ENCODE results near the gene PPP2R2C. TPM values are rescaled to one million over a fixed set of nuclear protein-coding genes. Genes with fewer than 3 reads are reported as not detected.

Gene PPP2R2C
- total and polyA plus RNA-seq, 2 of the 4 experiments (the other 2 are of a cell fraction) = 0.03 TPM; not detected in 1

DNA sequence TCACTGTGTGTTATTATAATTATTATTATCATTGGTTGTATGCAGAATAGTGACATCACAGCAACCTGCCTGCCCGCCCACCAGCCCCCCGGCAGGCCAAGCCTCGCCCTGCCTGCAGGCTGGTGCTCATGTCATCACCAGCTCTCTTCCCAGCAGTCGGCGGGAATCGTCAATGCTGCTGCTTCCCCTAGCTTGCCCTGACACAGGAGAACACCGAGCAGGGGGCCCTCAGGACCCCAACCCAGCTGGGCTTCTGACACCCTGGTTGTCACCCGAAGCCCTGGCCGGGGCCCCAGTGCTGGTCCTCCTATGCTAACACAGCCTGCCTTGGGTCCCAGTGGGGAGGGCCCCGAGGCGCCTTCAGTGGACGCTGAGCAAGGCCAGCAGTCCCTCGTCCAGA lies 100.6 kb downstream of the PPP2R2C start:
- ChIA-PET POLR2A (ENCODE audit: unreplicated experiment) (no interaction called here), CTCF (no interaction called here)
- no peaks in the 10 kb centered on the region for H3K36me3 ChIP-seq (ENCODE audit: control insufficient read depth, insufficient read depth, low read length)
- no peak overlapping the region for H4K91ac ChIP-seq (ENCODE audit: insufficient read depth, low read depth, low read length)
- dilution Hi-C loops (cut with HindIII; ENCODE audit: low sequenced_read_pairs, unreplicated experiment) (no loop called here), in situ Hi-C loops (cut with MboI; ENCODE audit: low sequenced_read_pairs) (no loop called here), intact Hi-C loops (cut with micrococcal nuclease) (no loop called here)
- no peaks in the 10 kb centered on the region for H4K20me1 ChIP-seq (ENCODE audit: insufficient read depth, low read length)
- H3K4me2 ChIP-seq (ENCODE audit: low read depth, low read length) = no peak overlapping the region
- no peak overlapping the region for H2AFZ ChIP-seq (replicated peaks; ENCODE audit: low read length, poor library complexity)
- DNase-seq = no peak
- H2AK5ac ChIP-seq (ENCODE audit: low read depth, low read length) = no peak overlapping the region
- H3K14ac ChIP-seq (replicated peaks; ENCODE audit: low read depth, low read length) = no peak overlapping the region
- H2BK5ac ChIP-seq (ENCODE audit: low read depth, low read length, poor library complexity, severe bottlenecking) = no peak overlapping the region
- TF ChIP-seq RAD21 (IDR thresholded peaks at IDR 0.05; ENCODE audit: low read length) (no peak), RCOR1 (IDR thresholded peaks at IDR 0.05; ENCODE audit: insufficient replicate concordance, low read length) (no peak), NFE2L2 (IDR thresholded peaks at IDR 0.05; ENCODE audit: low read depth, low read length) (no peak), MAFK (IDR thresholded peaks at IDR 0.05; ENCODE audit: low read depth, low read length) (no peak), CHD1 (IDR thresholded peaks at IDR 0.05; ENCODE audit: low read depth, low read length) (no peak), MAZ (IDR thresholded peaks at IDR 0.05; ENCODE audit: borderline replicate concordance, low read depth, low read length) (no peak), CEBPB (IDR thresholded peaks at IDR 0.05; ENCODE audit: low read depth, low read length) (no peak), MXI1 (IDR thresholded peaks at IDR 0.05; ENCODE audit: borderline replicate concordance, low read depth, low read length) (no peak), FOS (IDR thresholded peaks at IDR 0.05; ENCODE audit: low read depth, low read length) (no peak), RFX5 (IDR thresholded peaks at IDR 0.05; ENCODE audit: low read depth, low read length) (no peak), POLR2A (IDR thresholded peaks at IDR 0.05; ENCODE audit: low read depth, low read length) (no peak), SMC3 (IDR thresholded peaks at IDR 0.05; ENCODE audit: low read depth, low read length) (no peak), BHLHE40 (IDR thresholded peaks at IDR 0.05; ENCODE audit: low read depth, low read length) (no peak)
- TF ChIP-seq, protein P1, sequence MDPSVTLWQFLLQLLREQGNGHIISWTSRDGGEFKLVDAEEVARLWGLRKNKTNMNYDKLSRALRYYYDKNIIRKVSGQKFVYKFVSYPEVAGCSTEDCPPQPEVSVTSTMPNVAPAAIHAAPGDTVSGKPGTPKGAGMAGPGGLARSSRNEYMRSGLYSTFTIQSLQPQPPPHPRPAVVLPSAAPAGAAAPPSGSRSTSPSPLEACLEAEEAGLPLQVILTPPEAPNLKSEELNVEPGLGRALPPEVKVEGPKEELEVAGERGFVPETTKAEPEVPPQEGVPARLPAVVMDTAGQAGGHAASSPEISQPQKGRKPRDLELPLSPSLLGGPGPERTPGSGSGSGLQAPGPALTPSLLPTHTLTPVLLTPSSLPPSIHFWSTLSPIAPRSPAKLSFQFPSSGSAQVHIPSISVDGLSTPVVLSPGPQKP (IDR thresholded peaks at IDR 0.05; ENCODE audit: borderline replicate concordance, low read depth, low read length) = no peak
- TF ChIP-seq, protein P2, sequence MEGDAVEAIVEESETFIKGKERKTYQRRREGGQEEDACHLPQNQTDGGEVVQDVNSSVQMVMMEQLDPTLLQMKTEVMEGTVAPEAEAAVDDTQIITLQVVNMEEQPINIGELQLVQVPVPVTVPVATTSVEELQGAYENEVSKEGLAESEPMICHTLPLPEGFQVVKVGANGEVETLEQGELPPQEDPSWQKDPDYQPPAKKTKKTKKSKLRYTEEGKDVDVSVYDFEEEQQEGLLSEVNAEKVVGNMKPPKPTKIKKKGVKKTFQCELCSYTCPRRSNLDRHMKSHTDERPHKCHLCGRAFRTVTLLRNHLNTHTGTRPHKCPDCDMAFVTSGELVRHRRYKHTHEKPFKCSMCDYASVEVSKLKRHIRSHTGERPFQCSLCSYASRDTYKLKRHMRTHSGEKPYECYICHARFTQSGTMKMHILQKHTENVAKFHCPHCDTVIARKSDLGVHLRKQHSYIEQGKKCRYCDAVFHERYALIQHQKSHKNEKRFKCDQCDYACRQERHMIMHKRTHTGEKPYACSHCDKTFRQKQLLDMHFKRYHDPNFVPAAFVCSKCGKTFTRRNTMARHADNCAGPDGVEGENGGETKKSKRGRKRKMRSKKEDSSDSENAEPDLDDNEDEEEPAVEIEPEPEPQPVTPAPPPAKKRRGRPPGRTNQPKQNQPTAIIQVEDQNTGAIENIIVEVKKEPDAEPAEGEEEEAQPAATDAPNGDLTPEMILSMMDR (conservative IDR thresholded peaks at IDR 0.05; ENCODE audit: low read depth, low read length) = no peak
- TF ChIP-seq, protein P3, sequence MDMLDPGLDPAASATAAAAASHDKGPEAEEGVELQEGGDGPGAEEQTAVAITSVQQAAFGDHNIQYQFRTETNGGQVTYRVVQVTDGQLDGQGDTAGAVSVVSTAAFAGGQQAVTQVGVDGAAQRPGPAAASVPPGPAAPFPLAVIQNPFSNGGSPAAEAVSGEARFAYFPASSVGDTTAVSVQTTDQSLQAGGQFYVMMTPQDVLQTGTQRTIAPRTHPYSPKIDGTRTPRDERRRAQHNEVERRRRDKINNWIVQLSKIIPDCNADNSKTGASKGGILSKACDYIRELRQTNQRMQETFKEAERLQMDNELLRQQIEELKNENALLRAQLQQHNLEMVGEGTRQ (IDR thresholded peaks at IDR 0.05; ENCODE audit: low read depth, low read length) = no peak
- H3K27me3 ChIP-seq (ENCODE audit: control insufficient read depth, insufficient read depth, low read length) = peaks cover 19% of the 10 kb centered on the region
- BruUV-seq (replicated peaks) = no TSS peak
- H3K9ac ChIP-seq (ENCODE audit: low read depth, low read length) = no peak overlapping the region
- H3K9me3 ChIP-seq (ENCODE audit: control insufficient read depth, insufficient read depth, low read length) = no peaks in the 10 kb centered on the region
- no peak overlapping the region for H3K4me3 ChIP-seq (ENCODE audit: insufficient read depth, low read depth, low read length)
- no peak overlapping the region for H2BK120ac ChIP-seq (ENCODE audit: low read depth, low read length)
- H2BK15ac ChIP-seq (ENCODE audit: low read depth, low read length) = no peak overlapping the region
- no peaks in the 10 kb centered on the region for H3K9me1 ChIP-seq (ENCODE audit: insufficient read depth, low read length)
- H2BK20ac ChIP-seq (ENCODE audit: low read depth, low read length) = no peak overlapping the region
- 20% methylated on average over 1 of the region's 13 CpGs; no CpG with 5 or more reads in 1 of the 2 experiments for whole genome bisulfite sequencing, 2 experiments (ENCODE audit: extremely low coverage in 2 of 2, insufficient read length in 1 of 2)
- H2AK9ac ChIP-seq (replicated peaks; ENCODE audit: low read depth, low read length, poor library complexity) = no peak overlapping the region
- H3K4me1 ChIP-seq (ENCODE audit: control insufficient read depth, insufficient read depth, low read length) = no peaks in the 10 kb centered on the region
- H3K79me1 ChIP-seq (ENCODE audit: low read depth in 1 of 2, low read length in 2 of 2) = no peaks in the 10 kb centered on the region
- no peak overlapping the region for H3K56ac ChIP-seq (ENCODE audit: extremely low read depth, insufficient read depth, low read length)
- H3K27ac ChIP-seq (ENCODE audit: insufficient read depth, low read length) = no peak overlapping the region
- no peak overlapping the region for H4K8ac ChIP-seq (ENCODE audit: low read depth in 2 of 2, low read length in 2 of 2)
- no peak overlapping the region for H3K23ac ChIP-seq (ENCODE audit: low read depth, low read length)
- no peak overlapping the region for H3K18ac ChIP-seq (ENCODE audit: low read depth, low read length)
- no peak for ATAC-seq (ENCODE audit: low read depth)
- H4K5ac ChIP-seq (ENCODE audit: low read depth, low read length) = no peak overlapping the region
- no peak overlapping the region for H3K4ac ChIP-seq (ENCODE audit: low read depth, low read length)

Data from IMR-90 (cell line).